ACHN (cell line): ENCODE data around the gene COL4A2.

Experiments used
- DNase-seq: peaks from one replicate; pipeline ENCODE4 v3.0.0-alpha.2; 2015
- in situ Hi-C: cut with HindIII; loops from 2 replicates; pipeline ENCODE4 v1.10.0; 2017; ENCODE audit warnings: low sequenced_read_pairs, low pct_ligation_motif_present, low pct_unique_long_range_greater_than_20kb

COL4A2 gene

DNA sequence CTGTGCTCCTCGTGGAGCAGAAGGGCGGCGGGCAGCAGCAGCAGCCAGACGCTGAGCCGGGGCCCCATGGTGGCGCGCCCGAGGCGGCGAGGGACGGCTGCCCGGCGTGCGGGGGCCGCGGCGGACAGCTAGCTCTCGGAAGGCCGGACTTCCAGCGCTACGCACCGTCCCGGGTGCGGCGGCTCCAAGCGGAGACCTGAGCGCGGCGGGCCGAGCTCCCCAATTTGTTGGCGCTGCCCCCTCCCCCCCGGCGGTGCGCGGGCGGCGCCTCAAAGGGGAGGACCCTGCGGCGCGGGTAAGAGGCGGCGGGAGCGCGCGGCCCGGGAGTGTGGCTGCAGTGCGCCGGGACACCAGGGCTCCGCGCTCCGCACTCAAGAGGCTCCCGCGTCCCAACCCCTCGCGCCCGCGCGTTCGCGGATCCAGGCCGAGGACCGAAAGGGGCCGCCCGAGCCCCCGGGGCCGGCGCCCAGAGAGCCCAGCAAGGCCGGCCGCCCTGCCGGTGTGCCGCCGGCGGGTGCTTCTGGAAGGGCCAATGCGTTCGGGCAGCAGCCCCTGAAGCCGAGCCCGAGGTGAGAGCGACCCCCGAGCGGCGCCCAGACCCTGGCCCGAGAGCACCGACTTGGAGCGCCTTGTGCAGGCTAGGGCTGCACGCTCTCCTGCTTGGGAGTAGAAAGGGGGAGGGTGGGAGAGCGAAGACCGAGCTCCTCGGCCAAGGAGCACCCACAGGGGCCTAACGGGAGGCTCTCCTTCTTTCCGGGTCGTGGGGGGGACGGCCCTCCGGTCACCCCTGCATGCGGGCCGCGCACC is at the start of gene COL4A2, which contains the start of gene COL4A1:
COL4A2 (plus strand) TSS at position 325 of the 807 bp plus-strand sequence. CDS start 620 bp downstream, outside the sequence.
COL4A1 (minus strand) TSS at position 198 of the 807 bp plus-strand sequence; CDS start at position 68, 130 bp downstream.
- DNase-seq = peak; percentile 71
- in situ Hi-C loops = no loop called here

DNA sequence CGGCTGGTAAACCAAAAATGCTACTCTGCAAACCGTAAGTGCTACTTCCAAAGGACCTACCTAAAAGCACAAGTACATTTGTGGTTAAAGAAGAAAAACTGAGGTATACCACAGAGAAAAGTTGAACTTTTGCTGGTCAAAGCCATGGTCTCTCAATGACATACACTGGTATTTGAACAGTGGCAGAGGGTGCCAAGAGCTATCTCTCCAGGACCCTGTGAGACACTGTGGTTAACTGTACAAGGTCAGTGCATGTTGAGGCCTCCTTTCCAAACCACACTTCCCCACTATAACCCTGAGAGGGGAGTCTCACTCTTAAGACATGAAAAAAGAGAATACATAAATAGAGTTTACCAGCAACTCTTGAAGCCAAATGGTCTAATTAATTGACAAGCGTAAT is 49.7 kb upstream of the COL4A2 start:
- DNase-seq = no peak
- in situ Hi-C loops = no loop called here

DNA sequence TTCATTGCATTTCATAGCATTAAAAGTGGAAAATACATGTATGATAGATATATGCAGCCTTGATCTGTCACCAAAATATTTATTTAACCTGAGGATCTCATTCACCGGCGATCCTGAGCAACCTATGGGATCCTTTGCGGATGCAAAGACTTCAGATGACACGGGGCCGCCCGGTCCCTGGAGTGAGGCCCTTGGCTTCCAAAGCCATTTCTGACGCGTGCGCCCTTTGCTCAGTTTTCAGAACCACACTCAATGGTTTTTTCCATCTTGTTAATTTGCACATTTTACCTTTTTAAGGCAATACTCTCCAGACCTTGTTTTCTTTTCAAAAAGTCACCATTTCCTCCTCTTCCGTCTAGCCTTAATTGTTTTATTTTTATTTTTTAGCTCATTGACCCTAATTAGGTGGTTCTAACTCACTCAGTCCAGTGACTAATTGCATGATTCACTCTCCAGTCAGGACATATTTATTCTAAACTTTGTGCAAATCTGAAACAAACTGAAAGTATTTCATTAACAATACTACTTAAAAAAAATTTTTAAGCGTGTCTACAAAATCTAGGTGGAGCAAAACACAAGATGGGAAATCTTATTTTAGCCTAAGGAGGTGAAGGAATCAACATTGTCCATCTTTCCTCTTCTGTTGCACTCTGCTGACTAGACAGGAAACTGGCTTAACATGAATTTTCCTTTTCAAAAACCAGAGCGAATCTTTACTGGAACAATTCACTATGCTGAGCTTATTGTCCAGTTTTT is 48.0 kb upstream of the COL4A2 start:
- in situ Hi-C loops = no loop called here
- no peak for DNase-seq

DNA sequence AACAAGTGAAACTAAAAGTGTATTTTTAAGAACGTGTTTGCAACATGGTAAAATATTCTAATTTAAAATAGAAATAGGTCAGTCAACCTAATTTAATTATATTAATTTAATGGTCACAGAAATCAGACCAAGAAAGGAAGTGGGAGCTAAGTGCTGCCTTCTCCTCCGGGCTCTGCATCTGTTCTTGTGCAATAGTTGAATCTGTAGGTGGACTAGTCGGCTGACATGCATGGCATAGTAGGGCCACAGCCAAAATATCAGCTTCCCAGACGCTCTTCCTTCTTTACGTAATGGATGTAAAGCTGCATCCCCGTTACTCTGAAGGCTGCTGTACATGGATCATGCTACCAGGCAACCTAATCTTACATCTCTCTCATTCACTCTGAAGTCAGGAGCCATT is 47.4 kb upstream of the COL4A2 start:
- DNase-seq = no peak
- in situ Hi-C loops = no loop called here

DNA sequence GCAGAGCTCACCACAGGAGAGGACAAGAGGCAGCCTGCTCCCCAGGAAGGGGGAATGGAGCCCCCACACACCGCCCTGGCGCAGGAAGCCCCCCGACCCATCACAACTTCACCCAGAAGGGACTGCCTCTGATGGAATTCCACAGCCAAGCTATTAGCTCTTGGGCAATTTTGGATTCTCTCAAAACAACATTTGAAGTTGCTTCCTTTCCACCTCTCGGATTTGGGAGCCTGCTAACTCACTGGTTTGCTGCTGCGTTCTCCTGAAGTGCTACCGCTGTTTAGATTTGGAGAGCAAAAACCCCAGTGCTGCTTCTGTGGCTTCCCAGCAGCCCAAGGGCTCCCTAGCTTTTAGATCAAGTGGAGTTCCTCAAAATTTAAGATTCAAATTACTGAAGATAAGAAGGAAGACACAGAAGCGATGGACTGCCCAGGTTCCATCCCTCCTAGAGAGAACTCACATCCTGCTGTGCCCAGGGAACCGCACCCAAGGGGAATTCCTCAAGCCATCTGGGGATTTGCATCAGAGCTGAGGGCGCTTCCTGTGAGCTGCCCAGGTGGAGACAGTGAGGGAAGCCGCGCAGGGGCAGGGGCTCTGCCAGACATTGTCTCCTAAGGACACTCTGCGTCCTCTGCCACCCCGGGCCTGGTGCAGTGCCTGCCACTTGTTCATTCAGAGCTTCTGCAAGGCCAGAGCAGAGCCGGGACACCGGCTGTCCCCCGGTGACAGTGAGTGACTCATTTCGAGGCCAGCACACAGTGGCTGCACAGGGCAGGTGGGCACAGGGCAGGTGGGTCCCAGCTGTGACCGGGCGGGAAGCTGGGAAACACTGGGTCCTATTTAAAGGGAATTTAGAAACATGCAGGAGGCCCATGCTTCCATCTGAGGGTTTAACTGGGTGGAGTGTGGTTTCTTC is 45.7 kb upstream of the COL4A2 start:
- peak; percentile 32 for DNase-seq

DNA sequence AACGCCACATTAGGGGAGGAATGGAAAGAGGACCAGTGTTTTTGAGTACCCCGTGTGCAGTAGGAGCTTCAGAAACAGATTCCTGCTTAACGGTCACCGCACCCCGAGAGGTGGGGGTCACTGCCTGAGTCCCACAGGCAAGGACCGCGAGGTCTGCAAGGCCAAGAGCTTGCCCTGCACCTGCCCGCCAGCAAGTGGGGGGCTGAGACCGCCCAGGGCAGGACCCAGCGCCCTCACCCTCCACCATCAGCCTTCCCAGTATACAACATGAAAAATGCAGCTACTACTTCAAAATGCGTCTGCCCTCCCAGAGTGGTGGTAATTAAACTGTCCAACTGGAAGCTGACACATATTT is 45.0 kb upstream of the COL4A2 start:
- no peak for DNase-seq
- in situ Hi-C loops = no loop called here

More for the DNA sequence above, 45.7 kb upstream of the COL4A2 start:
- in situ Hi-C loops = no loop called here

DNA sequence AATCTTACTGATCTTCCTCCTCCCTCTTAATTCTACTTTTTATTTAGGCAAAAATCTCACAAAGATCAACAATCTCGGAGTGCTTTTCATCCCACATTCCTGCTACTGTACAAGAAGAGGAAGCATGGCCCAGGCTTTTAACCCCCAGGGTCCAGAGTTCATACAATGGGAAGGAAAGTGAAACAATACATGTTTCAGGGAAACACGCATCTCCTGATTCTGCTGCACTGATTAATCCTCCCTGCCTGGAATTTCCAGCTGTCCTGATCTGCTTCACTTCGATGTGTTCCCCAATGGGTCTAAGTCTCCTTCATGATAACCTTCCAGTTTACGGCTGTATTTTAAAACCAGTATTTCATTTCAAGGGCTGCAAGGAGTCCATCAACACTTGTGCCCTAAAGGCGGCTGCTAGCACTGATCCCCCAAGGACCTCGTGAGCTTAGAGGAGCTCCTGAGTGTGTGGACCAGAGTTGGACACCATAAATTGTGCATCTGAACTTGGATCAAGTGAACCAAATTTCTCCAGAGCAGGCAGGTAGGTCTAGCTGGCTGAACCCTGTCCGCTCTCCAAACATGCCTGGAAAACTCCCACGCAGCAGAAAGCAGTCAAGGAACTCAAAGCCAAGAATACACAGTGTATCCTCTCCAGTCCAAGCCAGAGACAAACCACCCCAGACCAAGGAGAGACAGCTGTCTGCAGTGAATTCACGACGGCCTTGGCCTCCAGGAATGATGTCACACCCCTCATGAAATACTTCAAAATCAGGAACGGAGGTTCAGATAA is 44.4 kb upstream of the COL4A2 start:
- in situ Hi-C loops = no loop called here
- no peak for DNase-seq

DNA sequence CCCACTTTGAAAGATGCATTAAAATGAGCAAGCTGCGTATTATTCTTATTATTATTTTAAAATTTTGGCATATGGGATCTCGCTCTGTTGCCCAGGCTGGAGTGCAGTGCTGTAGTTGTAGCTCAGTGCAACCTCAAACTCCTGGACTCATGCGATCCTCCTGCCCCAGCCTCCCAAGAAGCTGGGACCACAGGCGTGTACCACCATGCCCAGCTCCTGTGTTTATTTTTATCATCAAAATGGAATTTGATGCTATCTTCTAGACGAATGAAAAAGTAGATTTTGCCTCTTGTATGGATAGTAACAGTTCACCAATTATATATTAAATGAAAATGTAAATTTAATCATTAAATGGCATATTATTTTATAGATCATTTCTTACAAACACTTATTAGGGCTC is 43.7 kb upstream of the COL4A2 start:
- DNase-seq = no peak
- in situ Hi-C loops = no loop called here

DNA sequence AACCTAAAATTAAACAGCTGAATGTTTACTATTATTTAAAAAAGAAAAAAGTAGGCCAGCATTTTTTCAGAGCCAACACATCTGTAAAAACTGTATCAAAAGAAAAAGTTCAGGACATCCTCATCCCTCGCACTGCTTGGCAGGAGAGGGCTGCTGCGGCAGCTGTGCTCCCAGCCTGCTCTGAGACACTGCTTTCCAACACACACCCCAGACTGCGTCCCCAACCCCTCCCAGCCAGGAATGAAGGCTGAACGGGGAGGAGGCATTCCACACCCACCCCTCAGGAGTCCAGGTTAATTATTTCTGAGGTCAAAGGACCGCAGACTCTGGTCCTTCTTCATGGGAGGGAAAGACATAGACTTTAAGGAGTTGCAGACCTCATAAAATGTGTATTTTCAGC is 43.2 kb upstream of the COL4A2 start:
- DNase-seq = no peak

DNA sequence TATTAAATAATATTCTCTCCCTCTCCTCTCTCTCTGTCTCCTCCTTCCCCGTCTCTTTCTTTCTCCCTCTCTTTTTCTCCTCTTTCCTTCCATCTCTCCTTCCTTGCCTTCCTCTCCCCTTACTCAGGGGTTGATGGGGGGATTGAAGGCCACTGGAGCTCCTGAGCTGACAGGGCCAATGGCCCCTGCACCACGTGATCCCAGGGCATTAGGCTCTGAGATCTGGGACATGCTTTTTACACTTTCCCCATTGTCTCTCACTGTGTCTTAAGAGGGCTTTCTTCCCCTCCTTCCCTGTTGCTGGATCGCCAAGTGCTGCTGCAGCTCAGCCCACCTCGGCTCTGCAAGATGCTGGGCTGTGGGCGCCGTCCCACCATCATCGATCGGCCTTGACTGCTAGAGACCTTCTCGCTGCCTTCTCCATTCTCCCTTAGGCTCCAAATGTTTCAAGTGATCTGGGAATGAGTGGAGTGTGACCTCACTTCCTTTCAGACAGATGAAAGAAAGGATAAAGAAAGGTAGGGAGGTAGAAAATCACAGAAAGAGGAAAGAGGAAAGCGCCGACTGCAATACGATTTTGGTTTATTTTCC is 42.3 kb upstream of the COL4A2 start:
- in situ Hi-C loops = no loop called here
- no peak for DNase-seq

More for the DNA sequence above, 43.2 kb upstream of the COL4A2 start:
- in situ Hi-C loops = no loop called here

DNA sequence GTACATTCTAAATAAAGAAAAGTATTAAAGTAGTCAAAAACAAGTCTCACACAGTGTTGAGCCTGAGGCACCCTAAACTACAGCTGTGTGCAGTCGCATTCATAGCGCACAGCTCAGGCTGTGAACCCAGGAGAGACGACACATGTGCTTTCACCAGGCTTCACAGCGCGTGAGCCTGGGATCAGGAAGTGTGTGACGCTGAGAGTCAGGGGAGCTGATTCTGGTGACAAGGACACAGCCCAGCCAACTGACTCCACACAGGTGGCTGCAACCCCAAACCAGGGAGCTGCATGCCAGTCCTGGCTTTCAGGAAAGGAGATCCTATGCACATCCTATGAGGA is 41.8 kb upstream of the COL4A2 start:
- in situ Hi-C loops = no loop called here
- DNase-seq = no peak

DNA sequence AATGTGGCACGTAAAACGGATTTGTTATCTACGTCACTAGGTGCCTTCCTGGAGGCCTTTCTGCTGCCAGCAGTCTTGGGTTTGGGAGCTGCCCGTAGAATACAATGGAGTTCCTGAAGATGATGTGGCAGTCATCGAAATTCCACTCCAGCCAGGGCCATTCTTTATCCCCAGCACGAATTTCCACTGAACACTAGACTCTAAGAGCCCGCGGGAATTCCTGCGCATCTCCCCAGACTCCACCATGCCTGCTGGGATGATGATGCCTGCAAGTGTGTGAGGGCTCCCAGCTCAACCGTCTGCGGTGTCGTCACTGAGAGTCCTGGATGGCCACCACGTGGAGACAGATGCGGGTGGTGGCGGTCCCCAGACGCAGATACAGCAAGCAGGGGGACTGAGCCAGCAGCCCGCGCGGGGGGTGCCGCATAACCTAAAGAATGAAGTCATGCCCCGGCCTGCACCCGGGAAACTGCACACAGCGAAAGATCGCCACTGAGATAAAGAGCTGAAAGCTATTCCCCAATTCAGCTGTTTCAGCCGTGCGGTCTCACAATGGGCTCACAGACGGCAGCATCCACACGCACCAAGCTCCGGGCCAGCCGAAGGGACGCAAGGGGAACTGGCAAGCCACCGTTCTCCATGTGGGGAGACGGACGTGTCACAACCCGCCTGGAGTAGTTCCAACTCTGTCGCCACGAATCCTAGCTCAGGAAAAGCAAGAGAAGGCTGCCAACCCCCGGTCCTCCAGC is 41.2 kb upstream of the COL4A2 start:
- DNase-seq = no peak
- in situ Hi-C loops = no loop called here

DNA sequence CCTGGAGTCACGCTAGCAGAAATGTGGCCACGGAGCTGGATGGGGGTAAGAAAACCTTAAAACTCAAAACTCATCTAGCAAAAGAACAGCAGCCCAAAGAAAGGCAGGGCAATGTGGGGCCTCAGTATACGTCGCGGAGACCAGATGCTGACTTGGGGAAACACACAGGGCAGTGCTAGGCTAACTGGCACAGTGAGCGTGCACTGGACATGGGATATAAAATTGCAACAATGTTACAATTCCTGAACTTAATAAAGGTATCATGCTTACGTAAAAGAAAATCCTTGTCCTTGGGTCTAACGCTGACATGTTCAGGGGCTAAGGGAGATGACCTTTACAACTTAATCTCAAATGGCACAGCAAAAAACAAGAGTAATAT is 40.7 kb upstream of the COL4A2 start:
- in situ Hi-C loops = no loop called here
- no peak for DNase-seq

DNA sequence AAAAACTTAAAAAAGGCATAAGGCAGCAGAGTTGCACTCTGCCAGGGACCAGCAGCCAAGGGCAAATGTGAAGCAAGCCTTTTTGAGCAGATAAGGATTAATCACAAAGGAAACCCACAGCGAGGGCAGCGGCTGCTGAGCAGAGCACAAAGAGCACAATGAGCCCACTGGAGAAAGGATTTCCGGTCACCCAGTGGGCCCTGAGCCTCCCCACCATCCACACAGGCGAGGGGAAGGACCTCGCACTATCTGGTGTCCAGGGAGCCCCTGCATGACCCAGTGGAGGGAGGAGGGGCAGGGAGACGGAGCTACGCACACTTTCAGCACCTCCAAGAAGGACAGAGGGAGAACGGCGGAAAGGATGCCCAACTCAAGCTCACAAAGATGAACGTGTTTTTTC is 40.1 kb upstream of the COL4A2 start:
- DNase-seq = no peak
- in situ Hi-C loops = no loop called here

DNA sequence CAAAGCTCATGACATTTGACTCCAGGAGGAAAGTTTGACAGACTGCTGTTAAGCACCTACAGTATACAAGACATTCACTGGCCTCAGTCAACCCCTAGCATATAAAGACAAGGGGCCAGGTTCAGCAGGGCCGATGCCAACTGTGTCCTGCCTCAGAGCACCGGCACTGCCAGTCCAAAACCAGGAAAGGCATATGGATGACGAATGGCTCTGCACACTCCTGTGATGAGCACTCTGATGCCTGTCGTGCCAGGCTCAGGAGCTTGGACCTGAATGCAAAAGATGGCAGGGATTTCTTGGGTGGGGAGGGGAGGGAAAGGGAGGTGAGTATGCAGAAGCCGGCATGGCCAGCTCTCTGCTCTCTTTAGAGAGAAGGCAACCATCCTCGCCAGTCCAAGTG is 39.0 kb upstream of the COL4A2 start:
- in situ Hi-C loops = no loop called here
- no peak for DNase-seq

DNA sequence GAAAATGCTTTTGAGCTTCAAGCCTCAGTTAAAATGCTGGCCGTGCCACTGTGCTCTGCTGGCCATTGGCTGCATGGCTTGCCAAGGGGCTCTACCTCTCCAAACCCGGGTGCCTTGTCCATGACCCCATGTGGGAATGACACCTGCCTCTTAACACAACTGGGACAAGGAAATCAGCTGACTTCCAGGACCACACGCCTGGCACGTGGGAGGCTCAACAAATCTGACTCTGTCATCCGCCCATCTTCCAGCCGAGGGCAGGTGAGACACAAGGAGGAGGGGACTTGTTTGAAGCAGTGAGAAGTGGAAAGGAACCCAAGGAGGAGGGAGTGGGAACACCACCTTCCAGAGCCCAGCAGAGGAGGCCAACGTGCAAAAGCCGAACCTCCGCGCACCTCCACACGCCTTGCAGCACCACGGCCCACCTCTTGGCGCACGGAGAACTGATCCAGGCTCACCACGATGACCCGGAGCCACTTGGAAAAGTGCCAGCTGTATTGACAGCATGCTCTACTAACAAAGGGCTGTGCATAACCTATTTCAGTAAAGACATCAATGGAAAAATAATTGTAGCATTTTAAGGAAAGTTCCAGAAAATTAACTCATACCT is 38.4 kb upstream of the COL4A2 start:
- in situ Hi-C loops = no loop called here
- DNase-seq = no peak
